Activated naive CD8-positive, alpha-beta T cell treated with anti-CD3 and anti-CD28 coated beads, Interleukin-2, amount 50 U/mL, for 24 hours (primary cell): Measurements from ENCODE around the gene TBXA2R.
A peak's percentile ranks its signal among the peaks of the same experiment; 100 is the strongest.

Source experiments
- ATAC-seq: fragments of 150-1000 bp; cut with Tn5 transposase; one replicate; pipeline ENCODE4 v1.10.0; 2021
- DNase-seq: peaks from one replicate; pipeline ENCODE4 v3.0.0; 2021
- H3K27ac Mint-ChIP-seq: one replicate; pipeline ENCODE4 v1.8.0; 2021; ENCODE audit warnings: mild to moderate bottlenecking, mixed read lengths
- H3K27me3 Mint-ChIP-seq: one replicate; pipeline ENCODE4 v1.8.0; 2021; ENCODE audit warnings: mixed read lengths
- H3K36me3 Mint-ChIP-seq: one replicate; pipeline ENCODE4 v1.8.0; 2021; ENCODE audit warnings: low read depth, mixed read lengths
- H3K4me1 Mint-ChIP-seq: one replicate; pipeline ENCODE4 v1.8.0; 2021; ENCODE audit warnings: mixed read lengths
- H3K4me3 Mint-ChIP-seq: one replicate; pipeline ENCODE4 v1.8.0; 2021; ENCODE audit warnings: mild to moderate bottlenecking, moderate library complexity, mixed read lengths
- H3K9me3 Mint-ChIP-seq: one replicate; pipeline ENCODE4 v1.8.0; 2021; ENCODE audit warnings: mixed read lengths

The TBXA2R gene

DNA sequence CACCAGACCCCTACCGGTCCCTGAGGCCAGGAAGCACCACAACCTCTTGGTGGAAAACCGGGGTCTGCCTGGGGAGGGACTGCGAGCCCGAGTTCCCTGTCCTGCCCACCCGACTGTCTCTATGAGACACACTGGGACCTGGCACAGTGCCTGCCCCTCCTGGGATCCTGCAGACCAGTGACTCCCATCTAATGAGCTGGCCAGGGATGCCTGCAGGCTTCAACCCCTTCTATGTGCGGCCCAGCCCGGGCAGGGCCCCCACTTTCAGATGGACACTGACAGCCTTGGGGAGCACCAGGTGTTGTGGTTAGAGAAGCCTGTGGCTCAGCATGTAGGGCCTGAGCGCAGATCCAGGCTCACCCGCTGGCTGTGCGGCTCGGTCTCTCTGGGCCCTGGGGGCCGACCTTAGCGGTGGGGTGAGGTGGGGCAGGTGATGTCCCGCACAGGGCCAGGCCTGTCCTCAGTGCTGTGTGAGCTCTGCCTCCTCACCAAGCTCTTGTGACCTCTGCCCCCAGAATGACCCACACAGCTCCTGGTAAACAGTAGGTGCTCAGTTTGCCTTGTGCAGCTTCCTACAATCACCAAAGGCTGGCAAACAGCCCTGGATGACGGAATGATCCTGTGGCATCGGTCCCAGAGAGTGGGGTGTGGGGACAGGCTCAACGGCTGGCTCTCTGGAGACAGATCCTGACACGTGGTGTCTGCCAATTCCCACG lies 37.8 kb upstream of the TBXA2R start:
- H3K9me3 Mint-ChIP-seq: no peaks in the 10 kb centered on the region

DNA sequence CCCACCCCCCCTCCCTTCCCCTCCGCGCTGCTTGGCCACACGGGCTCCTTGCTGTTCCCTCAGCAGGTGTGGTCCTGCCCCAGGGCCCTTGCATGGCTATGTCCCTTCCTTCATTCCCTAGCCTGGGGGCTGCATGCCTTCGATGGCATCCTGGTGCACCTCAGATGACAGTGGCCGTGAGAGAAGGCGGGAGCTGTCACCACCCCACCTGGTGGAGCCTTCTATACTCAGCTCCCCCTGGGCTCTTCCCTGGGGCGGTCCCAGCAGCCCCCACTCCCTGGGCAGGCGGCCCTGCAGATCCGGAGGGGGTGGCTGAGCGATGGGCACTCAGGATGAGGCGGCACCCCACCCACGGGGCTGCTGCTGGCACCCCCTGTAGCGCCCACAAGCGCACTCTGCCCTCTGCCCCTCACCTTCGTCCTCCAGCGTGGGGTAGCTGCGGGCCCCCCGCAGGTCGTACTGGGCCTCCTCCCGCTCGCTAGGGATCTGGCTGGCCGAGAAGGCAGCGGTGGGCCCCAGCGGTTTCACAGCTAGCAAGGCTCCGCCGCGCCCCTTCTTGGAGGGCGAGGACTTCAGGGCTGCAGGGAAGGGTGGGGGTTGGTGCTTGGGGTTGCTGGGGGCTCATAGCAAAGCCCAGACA lies 37.1 kb upstream of the TBXA2R start:
- H3K4me3 Mint-ChIP-seq: no peak overlapping the region
- H3K4me1 Mint-ChIP-seq: no peaks in the 10 kb centered on the region
- no peak overlapping the region for H3K27ac Mint-ChIP-seq
- H3K27me3 Mint-ChIP-seq: no peaks in the 10 kb centered on the region
- no peaks in the 10 kb centered on the region for H3K9me3 Mint-ChIP-seq
- H3K36me3 Mint-ChIP-seq: peaks cover 2% of the 10 kb centered on the region
- no peak for ATAC-seq
- no peak for DNase-seq

More for the DNA sequence above, 37.8 kb upstream of the TBXA2R start:
- H3K4me1 Mint-ChIP-seq: no peaks in the 10 kb centered on the region
- H3K27me3 Mint-ChIP-seq: no peaks in the 10 kb centered on the region
- ATAC-seq (no peak), DNase-seq (no peak)
- H3K36me3 Mint-ChIP-seq: no peaks in the 10 kb centered on the region
- H3K27ac Mint-ChIP-seq: no peak overlapping the region
- H3K4me3 Mint-ChIP-seq: no peak overlapping the region

DNA sequence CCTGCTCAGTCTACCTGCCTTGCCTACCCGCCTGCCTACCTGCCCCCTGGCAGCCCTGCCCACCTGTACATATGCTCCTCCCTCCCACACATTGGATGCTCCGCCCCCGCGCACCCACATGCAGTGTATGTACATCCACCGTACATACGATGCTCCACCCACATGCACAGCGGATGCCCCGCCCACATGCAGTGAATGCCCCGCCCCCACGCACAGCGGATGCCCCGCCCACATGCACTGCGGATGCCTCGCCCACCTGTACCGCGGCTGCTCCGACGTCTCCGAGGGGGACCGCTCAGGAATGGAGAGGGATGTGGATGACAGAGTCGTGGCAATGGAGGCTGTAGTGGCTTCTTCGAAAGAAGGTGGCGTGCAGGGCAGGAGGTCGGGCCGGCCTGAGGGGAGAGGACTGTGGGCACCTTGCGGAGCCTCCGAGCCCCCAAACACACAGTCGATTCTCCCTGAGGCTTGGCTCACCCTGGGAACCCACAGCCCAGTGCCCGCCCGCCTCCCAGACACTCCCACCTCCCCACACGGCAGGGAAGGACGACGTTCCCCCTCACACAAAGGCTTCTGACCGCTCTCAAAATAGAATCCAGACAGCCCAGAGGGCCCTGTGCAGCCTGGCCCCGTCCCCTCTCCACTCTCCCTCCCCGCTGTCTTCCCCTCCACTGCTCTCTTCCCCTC lies 36.5 kb upstream of the TBXA2R start:
- Mint-ChIP-seq H3K4me3 (no peak overlapping the region), H3K9me3 (no peaks in the 10 kb centered on the region)
- no peak for ATAC-seq

DNA sequence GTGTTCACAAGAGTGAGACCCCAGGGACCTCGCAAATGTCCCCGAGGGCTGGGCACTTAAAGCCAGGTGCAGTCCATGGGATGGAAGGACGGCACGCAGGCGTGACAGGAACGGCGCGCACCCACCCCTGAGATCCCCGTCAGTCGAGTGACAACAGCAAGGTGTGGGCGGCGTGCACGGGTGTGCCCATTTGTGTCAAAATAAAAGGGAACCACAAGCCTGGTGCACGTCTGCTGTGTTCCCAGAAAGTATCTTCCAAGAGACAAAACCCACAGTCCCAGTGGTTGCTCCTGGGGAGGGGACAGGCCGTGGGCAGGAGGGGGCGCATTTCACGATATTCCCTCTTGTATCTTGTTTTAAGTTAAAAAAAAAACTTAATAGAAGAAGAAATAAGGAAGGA lies 35.6 kb upstream of the TBXA2R start:
- H3K36me3 Mint-ChIP-seq: peaks cover 5% of the 10 kb centered on the region
- no peak for ATAC-seq
- H3K27me3 Mint-ChIP-seq: no peaks in the 10 kb centered on the region

More for the DNA sequence above, 36.5 kb upstream of the TBXA2R start:
- H3K27me3 Mint-ChIP-seq: no peaks in the 10 kb centered on the region
- no peaks in the 10 kb centered on the region for H3K4me1 Mint-ChIP-seq
- H3K36me3 Mint-ChIP-seq: peaks cover 5% of the 10 kb centered on the region
- H3K27ac Mint-ChIP-seq: no peak overlapping the region
- peak; percentile 42 for DNase-seq

DNA sequence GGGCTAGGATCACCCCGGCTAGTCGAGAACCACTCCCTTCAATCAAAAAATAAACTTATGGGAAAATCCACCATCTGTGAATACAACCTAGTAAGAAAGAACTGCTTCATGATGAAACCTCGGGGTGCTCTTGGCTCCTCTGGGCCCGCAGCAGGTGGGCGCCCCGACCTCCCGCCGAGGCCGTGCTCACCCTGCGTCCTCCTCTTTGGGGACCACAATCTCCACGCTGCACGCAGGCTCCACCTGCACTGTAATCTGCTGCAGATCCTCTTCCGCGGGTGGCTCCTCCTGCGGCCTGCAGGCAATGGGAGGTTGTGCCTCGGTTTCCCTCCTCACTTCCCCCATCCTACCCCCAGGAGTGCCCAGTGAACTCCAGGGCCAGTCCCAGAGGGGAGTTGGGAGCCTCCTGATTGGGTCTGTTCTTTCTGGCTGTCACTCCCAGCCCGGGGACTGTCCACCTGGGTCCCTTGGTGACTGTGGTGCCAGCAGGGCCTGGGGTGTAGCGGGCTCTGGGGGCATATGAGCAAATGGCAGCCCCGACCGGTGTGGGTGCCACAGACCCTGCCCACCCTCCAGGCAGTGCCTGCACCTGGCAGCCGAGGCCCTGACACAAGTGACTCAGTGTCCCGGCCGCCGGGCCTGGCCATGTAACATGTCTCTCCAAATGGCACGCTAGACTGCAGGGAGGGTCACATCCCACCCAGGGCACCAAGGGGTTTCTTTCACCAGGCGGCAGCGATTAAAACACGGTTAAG lies 35.0 kb upstream of the TBXA2R start:
- ATAC-seq: no peak
- no peak overlapping the region for H3K27ac Mint-ChIP-seq
- H3K4me3 Mint-ChIP-seq: no peak overlapping the region
- no peaks in the 10 kb centered on the region for H3K27me3 Mint-ChIP-seq
- DNase-seq: no peak
- no peaks in the 10 kb centered on the region for H3K4me1 Mint-ChIP-seq
- peaks cover 5% of the 10 kb centered on the region for H3K36me3 Mint-ChIP-seq
- no peaks in the 10 kb centered on the region for H3K9me3 Mint-ChIP-seq

More for the DNA sequence above, 35.6 kb upstream of the TBXA2R start:
- Mint-ChIP-seq H3K4me1 (no peaks in the 10 kb centered on the region), H3K9me3 (no peaks in the 10 kb centered on the region), H3K4me3 (no peak overlapping the region), H3K27ac (no peak overlapping the region)
- DNase-seq: no peak

DNA sequence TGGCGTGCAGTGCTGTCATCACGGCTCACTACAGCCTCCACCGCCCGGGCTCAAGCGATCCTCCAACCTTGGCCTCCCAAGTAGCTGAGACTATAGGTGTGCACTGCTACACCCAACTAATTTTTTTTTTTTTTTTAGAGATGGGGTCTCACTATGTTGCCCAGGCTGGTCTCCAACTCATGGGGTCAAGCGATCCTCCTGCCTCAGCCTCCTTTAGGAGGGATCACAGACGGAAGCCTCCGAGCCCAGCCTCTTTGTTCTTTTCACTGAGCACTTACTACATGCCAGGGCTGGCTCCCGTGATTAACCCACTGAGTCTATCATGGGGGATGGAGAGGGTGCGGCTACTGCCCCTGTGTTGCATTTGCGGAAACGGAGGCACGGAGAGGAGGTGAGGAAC lies 32.8 kb upstream of the TBXA2R start:
- no peaks in the 10 kb centered on the region for H3K27me3 Mint-ChIP-seq
- DNase-seq: no peak
- no peak overlapping the region for H3K27ac Mint-ChIP-seq
- no peak for ATAC-seq
- H3K4me1 Mint-ChIP-seq: no peaks in the 10 kb centered on the region
- H3K9me3 Mint-ChIP-seq: no peaks in the 10 kb centered on the region
- peaks cover 5% of the 10 kb centered on the region for H3K36me3 Mint-ChIP-seq
- no peak overlapping the region for H3K4me3 Mint-ChIP-seq

DNA sequence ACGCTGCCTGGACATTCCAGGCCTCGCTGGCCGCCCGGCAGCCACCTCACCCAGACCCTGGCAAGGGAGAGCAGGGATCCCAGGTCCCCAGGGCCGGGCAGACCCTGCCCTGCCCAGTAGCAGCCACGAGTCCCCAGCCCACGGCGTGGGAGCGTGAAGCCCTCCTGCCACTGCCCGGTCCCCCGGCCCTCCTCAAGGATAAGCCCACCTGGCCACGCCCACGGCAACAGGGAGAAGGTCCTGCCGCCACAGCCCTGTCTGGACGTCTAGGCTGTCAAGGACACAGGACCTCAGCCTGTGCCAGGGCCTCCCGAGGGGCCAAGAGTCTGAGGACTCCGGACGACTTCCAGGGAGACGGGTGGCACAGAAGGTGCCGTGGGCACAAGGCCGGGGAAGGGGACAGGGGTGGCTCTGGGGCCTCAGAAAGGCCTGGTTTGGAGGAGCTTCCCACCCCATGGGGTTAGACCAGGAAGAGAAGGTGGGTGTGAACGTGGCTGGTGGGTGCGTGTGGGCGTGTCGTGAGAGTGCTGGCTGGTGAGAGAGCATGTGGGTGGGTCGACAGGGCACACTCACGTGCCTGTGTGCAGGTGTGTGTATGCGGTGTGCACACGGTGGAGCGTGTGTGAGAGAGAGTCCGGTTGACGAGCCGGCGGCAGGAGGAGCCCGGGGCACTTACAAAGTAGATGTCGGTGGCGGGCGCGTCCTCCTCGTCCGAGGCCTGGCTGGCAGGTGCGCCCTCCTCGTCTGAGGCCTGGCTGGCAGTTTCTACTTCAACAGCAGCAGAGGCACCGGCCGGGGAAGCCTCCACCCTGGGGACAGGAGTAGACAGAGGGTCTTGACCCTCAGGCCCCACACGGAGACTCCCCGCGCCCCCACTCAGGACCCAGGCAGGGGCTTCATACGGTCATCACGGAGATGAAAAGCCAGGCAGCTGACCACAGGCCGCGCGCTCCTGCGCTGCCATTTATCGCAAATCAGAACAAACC lies 31.8 kb upstream of the TBXA2R start:
- H3K36me3 Mint-ChIP-seq: peaks cover 5% of the 10 kb centered on the region
- DNase-seq (no peak), ATAC-seq (no peak)
- H3K4me3 Mint-ChIP-seq: no peak overlapping the region
- H3K4me1 Mint-ChIP-seq: no peaks in the 10 kb centered on the region
- H3K27ac Mint-ChIP-seq: no peak overlapping the region
- no peaks in the 10 kb centered on the region for H3K27me3 Mint-ChIP-seq
- no peaks in the 10 kb centered on the region for H3K9me3 Mint-ChIP-seq

DNA sequence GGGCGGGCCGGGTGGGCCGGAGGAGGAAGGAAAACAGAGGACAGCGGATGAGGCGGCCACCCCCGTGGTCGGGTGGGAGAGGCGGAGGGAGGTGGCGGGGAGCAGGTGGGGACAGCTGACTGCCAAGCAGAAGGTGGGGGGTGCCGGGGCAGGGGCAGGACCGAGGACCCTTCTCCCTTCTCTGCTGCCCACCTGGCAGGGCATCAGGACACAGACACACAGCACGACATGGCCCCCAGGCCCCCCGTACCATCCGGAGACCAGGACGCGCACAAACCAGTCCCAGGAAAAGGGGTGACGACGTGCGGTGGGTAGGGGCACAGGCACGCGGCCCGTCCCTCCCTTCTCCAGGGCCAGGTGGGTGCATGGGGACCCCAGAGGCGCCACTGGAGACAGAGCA lies 30.9 kb upstream of the TBXA2R start:
- no peak overlapping the region for H3K27ac Mint-ChIP-seq
- H3K4me1 Mint-ChIP-seq: no peaks in the 10 kb centered on the region
- no peaks in the 10 kb centered on the region for H3K27me3 Mint-ChIP-seq
- no peak for ATAC-seq
- H3K9me3 Mint-ChIP-seq: no peaks in the 10 kb centered on the region
- no peak overlapping the region for H3K4me3 Mint-ChIP-seq
- H3K36me3 Mint-ChIP-seq: peaks cover 5% of the 10 kb centered on the region
- DNase-seq: no peak

DNA sequence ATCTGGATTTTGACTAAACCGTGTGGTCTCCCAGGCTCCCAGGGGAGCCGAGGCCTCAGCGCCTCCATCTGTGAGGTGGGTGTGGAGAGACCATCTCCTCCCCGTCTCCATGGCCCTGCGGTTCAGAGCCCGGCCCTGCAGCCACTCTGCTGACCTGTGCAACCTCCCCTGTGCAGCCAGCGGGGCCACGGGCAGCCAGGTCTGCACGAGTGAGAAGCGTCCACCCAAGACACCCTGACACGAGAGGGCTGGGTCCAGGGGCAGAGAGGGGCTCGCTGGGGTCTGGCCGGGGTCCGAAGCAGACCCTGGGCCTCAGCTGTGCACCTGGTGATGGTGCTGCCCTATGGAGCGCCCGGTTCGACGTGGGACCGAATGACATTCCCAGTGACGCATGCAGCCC lies 30.3 kb upstream of the TBXA2R start:
- no peak overlapping the region for H3K27ac Mint-ChIP-seq
- no peak overlapping the region for H3K4me3 Mint-ChIP-seq
- DNase-seq (no peak), ATAC-seq (no peak)
- H3K27me3 Mint-ChIP-seq: no peaks in the 10 kb centered on the region
- H3K36me3 Mint-ChIP-seq: peaks cover 5% of the 10 kb centered on the region
- no peaks in the 10 kb centered on the region for H3K9me3 Mint-ChIP-seq
- H3K4me1 Mint-ChIP-seq: no peaks in the 10 kb centered on the region

DNA sequence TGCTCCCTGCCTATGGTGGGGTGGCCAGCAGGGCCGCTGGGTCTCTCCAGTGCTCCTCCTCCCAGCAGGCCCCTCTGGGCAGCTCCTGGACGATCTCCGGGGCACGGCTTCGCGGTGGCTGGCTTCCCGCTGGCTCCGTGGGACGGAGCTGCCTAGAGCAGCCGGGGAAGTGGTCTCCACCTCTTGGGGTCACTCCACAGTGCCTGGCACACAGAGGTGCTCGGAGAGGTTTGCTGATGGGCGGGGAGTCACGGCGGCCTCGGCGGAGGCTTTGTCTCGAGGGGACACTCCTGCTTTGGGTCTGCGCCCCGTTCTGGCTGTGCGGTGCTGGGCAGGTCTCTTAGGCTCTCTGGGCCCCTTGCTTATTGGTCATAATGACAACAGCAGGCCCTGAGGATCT lies 29.8 kb upstream of the TBXA2R start:
- Mint-ChIP-seq H3K27ac (no peak overlapping the region), H3K27me3 (no peaks in the 10 kb centered on the region), H3K4me1 (no peaks in the 10 kb centered on the region), H3K4me3 (no peak overlapping the region), H3K36me3 (peaks cover 5% of the 10 kb centered on the region), H3K9me3 (no peaks in the 10 kb centered on the region)
- no peak for ATAC-seq
- no peak for DNase-seq

DNA sequence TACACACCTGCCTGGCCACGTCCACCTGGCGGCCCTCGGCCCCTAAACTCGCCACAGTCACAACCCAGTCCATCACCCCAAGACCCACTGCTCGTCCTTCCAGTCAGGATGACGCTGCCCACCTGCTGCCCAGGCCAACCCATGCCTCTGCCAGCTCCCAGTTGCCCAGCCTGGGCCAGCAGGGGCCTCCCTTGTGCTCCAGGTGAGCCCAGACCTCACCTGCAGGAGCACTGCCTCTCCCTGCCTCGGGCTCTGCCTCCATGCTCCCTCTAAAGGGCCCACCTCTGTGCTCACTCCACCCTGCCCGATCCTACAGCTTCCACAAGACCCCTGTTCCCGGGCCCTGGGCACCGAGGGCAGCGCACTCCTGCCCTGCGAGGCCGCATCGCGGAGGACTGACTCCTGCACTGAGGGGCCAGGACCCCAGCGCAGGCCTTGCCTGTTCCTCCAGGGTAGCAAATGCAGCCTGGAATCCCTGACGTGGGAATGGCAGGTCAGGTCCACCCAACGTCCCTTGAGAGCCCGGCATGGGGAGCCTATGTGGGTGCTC lies 27.9 kb upstream of the TBXA2R start:
- H3K27ac Mint-ChIP-seq: no peak overlapping the region
- H3K27me3 Mint-ChIP-seq: no peaks in the 10 kb centered on the region
- DNase-seq (no peak), ATAC-seq (no peak)
- H3K4me1 Mint-ChIP-seq: no peaks in the 10 kb centered on the region
- no peaks in the 10 kb centered on the region for H3K9me3 Mint-ChIP-seq
- no peak overlapping the region for H3K4me3 Mint-ChIP-seq
- peaks cover 5% of the 10 kb centered on the region for H3K36me3 Mint-ChIP-seq

DNA sequence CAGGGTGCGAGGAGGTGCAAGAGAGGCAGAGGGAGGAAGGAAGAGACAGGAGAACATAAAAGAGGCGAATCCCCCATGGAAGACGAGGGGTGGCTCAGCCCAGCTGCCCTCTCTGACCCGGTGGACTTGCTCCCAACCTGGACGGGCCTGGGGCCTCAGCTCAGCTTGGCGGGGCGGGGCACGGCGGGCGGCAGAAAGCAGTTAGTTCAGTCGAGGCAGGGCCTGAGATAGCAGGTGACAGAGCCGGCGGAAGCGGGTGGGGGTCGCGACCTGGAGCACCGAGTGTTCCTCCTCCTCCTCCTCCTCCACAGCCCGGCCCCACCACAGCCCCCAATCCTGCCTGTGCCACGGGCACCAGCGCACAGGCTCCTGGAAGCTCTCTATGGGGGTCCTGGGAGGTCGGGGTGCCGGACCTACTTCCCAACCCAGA lies 26.9 kb upstream of the TBXA2R start:
- Mint-ChIP-seq H3K36me3 (peaks cover 2% of the 10 kb centered on the region), H3K4me3 (no peak overlapping the region), H3K9me3 (no peaks in the 10 kb centered on the region), H3K27me3 (no peaks in the 10 kb centered on the region), H3K4me1 (no peaks in the 10 kb centered on the region), H3K27ac (no peak overlapping the region)
- no peak for DNase-seq
- no peak for ATAC-seq

DNA sequence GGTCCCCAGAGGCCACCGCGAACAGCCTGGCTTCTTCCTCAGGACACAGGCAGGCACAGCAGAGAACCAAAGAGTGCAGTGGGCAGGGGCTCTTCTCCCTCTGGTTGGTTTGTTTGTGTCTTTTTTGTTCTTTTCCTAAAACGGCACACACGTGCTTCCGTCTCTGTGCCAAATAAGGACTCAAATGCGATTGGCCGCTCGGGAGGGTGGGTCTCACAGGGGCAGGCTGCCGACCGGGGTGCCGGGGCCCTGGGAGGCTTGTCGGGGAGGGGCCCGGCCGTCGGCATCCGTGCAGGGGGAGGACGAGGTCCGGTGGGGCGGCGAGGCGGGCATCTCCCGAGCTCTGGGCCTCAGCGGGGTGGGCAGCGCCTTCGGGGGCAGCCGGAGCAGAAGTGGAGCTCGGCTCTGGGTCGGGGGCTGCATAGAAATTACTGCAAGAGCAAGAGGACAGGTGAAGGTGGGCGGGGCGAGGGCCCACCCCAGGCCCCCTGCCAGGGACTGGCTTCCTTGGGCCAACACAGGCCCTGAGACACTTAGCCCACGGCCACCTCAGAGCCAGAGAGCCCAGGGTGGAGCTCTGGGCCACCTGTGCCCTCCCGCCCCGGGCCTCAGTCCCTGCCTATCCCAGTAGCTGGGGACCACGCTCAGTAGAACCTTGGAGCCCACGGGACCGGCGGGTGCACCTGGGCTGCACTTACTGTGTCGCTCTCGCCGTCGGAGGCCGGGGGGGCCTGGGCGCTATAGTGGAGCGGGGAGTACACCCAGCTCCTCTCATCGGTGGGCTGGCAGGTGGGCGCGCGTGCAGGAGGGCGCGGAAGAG lies 26.3 kb upstream of the TBXA2R start:
- Mint-ChIP-seq H3K36me3 (no peaks in the 10 kb centered on the region), H3K27ac (no peak overlapping the region), H3K4me3 (no peak overlapping the region), H3K4me1 (no peaks in the 10 kb centered on the region), H3K9me3 (no peaks in the 10 kb centered on the region), H3K27me3 (no peaks in the 10 kb centered on the region)
- peak; percentile 16 for ATAC-seq
- DNase-seq: no peak
